Astrocyte of the cerebellum (primary cell): ENCODE measurements around the gene ENPP7.

Source experiments
- DNase-seq: peaks from one replicate; pipeline ENCODE4 v3.0.0-alpha.2; 2011; ENCODE audit warnings: low read depth
- H3K4me3 ChIP-seq: 2 replicates; pipeline ENCODE4 v1.5.1; 2011; ENCODE audit warnings: mild to moderate bottlenecking, low read depth, low read length, moderate library complexity
- CTCF ChIP-seq: IDR thresholded peaks from 2 replicates; pipeline ENCODE4 v1.5.1; 2012; ENCODE audit warnings: low read length, low read depth, moderate library complexity, mild to moderate bottlenecking; ENCODE audit errors: missing control alignments
- in situ Hi-C: cut with HindIII; loops from 2 replicates; pipeline ENCODE4 v1.10.0; 2017; ENCODE audit warnings: low sequenced_read_pairs

The ENPP7 gene

GRCh38 chr17:79737922-79738578 lies 7.3 kb downstream of the ENPP7 start:
- no peak for DNase-seq
- in situ Hi-C loops: no loop called here
- no peak for TF ChIP-seq CTCF
- no peak overlapping the region for H3K4me3 ChIP-seq

- no peak overlapping the region for H3K4me3 ChIP-seq
- in situ Hi-C loops: no loop called here
- no peak for DNase-seq
- no peak for TF ChIP-seq CTCF
Observed at GRCh38 chr17:79738643-79739042, 7.9 kb downstream of the ENPP7 start.

DNA sequence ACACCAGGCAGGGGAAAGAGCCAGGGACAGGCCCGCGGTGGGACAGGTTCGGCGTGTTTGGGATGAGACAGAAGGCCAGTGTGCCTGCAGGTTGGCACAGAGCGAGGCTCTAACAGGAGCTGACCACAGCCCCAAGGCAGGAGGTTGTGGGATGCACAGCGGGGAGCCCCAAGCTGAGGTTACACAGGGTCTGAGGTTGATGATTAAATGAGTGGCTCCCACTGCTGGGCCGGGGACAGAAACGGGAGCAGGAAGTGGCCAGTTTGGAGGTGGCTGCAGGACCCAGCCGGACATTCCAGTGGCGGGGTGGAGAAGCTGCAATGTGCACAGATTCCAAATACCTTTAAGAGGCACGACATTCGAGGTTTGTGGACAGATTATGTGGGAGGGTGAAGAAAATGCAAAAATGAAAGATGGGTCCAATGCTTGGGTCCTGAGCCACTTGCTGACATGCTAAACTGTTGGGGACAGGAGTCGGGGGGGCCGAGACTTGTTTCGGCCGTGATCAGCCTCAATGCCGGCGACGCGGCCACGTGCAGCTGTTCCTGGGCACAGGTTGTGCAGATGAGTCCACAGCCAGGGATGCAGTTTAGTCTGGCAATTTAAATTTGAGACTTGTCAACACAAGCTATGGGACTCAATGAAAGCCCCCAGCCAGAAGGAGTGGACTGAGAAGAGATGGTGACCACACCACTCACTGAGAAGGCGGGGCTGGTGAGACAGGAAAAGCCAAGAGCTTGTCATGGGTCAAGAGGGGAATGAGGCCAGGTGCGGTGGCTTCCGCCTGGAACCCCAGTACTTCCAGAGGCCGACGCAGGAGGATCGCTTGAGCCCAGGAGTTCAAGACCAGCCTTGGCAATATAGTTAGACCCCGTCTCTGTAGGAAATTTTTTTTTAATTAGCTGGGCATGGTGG lies 8.7 kb downstream of the ENPP7 start:
- no peak for DNase-seq
- no peak overlapping the region for H3K4me3 ChIP-seq
- TF ChIP-seq CTCF: no peak
- in situ Hi-C loops: no loop called here

- in situ Hi-C loops: no loop called here
- DNase-seq: no peak
- H3K4me3 ChIP-seq: no peak overlapping the region
- TF ChIP-seq CTCF: no peak
Observed at GRCh38 chr17:79740413-79740812, 9.7 kb downstream of the ENPP7 start.

DNA sequence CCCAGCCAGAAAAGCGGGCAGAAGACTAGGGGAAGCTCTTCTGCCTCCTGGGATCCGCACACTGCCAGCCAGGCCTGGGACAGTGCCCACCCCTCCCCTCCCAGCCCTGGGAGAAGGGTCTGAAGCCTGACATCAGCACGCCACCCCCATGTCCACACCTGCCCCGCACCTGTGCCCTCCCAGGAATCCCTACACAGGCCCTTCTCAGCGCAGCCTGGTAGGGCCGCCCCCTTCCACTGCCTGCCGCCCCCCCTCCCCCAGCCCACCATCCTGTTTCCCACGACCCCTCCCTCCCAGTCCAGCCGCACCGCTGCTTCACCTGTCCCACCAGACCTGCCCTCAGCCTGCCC lies 10.6 kb downstream of the ENPP7 start:
- TF ChIP-seq CTCF: no peak
- in situ Hi-C loops: no loop called here
- H3K4me3 ChIP-seq: no peak overlapping the region
- DNase-seq: no peak

- H3K4me3 ChIP-seq: no peak overlapping the region
- TF ChIP-seq CTCF: peak; percentile 91
- no peak for DNase-seq
- in situ Hi-C loops: no loop called here
Observed at GRCh38 chr17:79741751-79742588, 11.2 kb downstream of the ENPP7 start.
